ENCODE data around the gene MIPEP.
A peak's percentile ranks its signal among the peaks of the same experiment; 100 is the strongest.
"Not testable (repeated sequence)": the region's sequence is repeated elsewhere in the genome, so short reads cannot be mapped to it uniquely, and the experiment has no call there.

MIPEP gene

DNA sequence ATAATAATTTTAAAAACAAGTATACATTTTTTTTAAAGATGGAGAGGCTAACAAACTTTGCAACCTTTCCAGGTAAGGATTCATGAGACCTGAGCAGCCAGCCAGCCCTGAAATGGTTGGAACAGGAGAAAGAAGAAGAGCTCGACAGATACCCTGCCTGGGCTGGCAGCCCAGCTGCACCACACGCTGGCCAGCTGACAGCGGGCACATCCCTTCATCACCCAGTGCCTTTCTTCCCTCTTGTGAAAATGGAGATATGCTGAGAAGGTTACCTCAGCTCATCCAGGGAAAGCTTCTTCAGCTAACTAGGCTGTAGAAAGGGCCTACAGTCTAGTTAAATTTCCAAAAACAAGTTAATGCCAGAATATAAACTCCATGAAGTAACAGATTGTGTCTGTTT lies 4.8 kb downstream of the MIPEP start:
- not testable (repeated sequence) for DNase-seq

DNA sequence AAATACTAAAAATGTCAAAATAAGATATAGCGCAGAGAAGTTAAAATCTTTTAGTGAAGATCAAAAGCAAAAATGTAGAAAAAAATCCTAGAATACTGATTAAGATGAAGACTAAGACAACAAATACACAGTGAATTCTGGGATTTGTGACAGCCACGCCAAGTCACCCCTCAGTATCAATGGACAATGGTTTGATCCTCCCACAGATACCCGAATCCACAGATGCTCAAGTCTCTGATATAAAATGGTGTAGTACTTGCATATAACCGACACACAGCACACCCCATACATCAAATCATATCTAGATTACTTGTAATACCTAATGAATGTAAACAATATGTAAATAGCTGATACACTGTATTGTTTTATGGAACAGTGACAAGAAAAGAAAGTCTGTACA lies 5.9 kb downstream of the MIPEP start:
- DNase-seq = no peak

DNA sequence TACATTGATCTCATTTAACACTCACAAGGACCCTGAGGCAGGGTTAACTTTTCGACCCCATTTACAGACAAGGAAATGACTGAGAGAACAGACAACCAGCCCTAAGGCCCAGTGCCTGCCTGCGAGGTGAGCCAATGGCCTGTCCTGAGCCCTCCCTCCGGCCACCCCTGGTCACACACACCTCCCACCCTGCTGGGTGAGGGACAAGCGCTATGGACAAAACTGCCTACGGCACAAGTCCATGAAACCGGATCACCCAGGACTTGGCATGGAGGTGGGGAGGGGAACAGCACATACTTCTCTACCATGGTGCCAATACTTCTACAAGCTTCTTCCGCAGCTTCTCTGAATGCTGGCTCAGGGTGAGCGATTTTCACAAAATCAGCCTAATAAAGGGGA lies 7.8 kb downstream of the MIPEP start:
- not testable (repeated sequence) for DNase-seq

DNA sequence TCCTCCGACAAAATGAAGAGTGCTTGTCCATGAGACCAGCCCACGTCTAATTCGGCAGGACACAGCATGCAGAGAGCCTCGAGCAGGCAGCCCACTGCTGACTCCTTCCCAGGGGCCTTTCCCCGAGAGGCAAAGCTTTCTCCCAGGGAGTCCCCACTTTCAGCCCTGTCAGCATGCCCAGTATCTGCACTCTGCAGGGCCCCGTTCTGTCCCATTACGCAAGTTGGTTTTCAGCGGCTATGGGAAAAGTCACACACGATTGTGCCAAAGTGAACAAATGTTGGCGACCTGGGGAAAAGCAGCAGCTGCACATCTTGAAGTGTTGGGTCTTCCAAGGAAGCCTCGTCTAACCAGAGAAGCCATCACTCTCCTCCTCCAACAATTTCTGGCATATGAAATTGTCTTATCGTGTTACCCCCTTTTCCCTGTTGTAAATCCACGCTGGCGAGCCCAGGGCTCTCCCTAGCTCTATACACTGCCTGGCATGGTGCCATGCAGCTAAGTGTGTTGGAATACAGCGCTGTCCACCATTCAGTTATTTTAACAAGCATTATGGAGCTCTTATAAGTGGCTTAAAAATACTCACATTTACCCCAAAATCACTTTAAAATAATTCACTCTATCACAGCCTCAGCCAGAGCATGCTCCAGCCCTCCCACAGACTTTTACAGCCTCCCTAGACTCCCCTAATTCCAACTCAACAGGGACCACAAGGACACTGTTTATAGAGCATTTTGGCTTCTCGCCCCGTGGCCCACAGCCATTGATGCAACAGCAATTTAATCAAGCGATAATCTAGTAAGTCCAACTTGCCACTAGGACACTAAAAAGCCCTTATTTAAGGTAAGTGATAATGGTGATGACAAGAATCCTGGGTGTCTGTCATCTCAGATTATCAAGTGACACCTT lies 8.5 kb downstream of the MIPEP start:
- not testable (repeated sequence) for DNase-seq

DNA sequence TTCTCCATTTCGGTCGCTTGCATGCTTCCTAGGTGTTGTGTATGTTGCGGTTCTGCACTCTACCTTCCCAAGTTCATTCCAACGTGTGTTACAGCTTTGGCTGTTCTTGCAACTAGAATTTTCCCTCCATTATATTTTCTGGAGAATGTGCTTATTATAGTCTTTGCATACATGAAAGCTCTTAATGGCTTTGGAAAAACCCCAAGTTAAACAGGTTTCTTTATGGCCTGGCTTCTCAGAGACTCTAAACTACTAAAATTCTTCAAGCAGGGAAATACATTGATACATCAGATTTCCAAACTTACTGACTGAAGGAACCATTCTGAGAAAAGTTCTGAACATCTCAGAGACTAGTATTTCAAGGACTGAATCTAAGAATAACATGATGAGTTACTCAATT lies 11.9 kb downstream of the MIPEP start:
- no peak for DNase-seq

DNA sequence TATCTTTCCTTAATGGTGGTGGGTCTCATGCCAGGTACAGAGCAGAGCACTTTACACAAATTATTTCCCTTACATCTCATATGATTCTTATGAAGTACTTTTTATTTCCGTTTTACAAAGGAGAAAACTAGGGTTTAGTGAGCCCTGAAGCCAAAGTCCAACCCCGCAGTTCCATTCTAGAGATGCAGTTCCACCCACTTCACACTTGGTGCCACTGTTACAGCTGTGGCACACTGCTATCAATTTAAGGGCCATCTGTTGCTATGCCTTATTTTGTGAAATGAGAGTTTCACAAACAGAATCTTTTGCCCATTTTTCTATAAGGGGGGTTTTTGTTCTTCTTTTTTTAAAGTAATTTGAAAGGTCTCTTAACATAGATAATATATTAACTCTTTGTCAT lies 12.9 kb downstream of the MIPEP start:
- no peak for DNase-seq

DNA sequence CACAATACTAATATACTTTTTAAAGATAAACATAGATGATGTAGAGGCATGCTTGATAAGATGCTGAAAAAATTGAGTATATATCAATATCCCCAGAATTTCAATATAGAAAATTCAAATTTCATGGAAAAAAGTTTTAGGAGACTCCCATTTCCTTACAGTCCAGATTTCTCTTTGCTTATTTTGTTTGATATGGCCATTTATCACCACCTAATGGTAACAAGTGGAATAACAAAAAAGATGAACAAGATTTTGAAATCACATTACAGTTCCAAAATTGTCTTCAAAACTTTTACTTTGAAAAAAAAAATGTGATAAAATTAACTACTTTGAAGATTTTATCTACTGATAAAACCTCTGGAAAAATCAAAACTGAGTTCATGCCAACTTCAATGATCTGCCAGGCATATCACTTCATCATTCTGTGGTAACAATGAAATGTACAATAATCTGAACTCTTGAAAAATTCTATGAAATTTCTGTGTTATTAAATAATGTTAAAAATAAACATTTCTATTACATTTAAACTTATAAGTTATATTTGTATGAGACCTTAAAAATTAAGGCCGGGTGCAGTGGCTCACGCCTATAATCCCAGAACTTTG lies 17.5 kb downstream of the MIPEP start:
- DNase-seq = no peak

DNA sequence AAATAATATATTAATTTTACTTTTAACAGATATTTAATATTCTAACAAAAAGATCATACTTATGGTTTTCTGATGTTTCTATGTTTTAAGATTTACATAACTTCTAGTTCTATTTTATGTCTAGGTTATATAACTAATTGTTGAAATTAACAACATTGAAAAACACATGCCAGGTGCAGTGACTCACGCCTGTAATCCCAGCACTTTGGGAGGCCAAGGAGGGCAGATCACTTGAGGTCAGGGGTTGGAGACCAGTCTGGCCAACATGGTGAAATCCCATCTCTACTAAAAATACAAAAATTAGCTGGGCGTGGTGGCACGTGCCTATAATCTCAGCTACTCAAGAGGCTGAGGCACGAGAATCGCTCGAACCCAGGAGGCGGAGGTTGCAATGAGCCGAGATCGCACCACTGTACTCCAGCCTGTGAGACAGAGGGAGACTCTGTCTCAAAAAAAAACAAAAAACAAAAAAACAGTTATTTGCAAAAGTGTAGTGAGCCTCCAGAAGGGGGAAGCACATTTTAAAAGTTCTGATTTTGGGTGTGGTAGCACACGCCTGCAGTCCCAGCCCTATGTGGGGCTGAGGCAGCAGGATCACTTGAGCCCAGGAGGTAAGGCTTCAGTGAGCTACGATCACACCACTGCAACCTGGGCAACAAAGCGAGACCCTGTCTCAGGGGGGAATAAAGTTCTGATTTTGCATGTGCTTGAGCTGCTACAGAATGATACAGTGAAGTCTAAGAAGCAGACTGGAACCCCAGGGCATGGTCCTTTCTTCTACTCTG lies 18.7 kb downstream of the MIPEP start:
- DNase-seq = no peak

DNA sequence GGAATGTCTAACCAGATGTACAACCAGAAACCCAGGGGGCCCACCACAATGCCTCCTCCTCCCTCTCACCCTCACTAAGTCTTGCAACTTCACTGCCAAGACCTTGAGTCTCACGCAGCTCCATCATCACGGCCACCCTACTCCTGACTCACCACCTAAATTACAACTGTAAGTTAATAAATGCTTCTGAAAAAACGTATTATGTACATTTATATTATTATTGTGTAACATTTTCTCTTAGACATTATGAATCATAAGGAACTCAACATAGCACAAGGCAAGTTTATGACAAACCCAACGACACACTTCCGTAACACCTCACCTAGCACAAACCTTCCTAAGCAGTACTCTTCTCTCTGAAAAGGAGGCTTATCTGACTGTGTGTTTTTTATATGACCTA lies 20.7 kb downstream of the MIPEP start:
- DNase-seq = no peak

DNA sequence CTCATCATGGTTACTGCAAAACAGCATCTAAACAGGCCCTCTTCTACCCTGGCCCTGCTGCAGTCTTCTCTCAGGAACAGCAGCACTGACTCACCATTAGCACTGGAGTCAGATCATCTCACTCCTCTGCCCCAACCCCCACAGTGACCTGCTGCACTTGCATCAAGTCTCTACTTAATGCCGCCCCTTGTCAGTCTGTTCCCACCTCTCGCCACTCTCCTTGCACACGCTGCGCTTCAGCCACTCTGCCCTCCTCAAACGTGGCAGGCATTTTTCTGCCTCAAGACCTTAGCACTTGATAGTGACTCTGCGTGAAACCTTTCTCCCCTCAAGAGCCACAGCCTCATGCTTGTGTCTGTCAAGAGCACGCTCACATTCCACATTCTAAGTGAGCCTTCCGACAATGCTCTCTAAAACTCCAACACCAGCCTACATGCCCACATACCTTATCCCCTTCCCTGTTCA lies 22.1 kb downstream of the MIPEP start:
- DNase-seq = peak; percentile 82

DNA sequence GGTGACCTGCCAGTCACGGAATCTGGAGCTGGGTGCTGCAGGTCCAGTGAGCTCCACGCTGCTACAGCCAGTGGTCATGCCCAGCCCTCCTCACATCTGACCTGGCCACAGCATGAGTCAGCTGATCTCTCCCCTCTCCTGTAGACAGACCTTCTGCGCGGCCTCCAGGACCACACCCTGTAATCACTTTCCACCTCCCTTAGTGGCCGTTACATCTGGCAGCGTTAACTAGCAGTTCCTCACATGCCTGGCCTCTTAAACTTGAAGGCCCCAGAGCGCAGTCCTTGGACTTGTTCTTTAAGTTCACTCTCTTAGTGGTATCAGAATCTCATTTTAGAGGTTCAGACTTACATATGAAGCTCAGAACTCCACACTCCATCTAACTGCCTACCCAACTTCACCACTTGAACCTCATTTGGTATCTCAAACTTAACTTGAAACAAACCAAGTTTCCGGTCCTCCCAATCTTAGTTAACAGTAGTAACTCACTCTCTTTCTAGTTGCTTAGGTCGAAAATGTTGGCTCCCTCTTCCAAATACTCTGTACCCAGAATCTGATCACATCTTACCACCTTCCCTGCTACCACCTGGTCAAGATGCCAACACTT lies 22.7 kb downstream of the MIPEP start:
- peak; percentile 70 for DNase-seq

DNA sequence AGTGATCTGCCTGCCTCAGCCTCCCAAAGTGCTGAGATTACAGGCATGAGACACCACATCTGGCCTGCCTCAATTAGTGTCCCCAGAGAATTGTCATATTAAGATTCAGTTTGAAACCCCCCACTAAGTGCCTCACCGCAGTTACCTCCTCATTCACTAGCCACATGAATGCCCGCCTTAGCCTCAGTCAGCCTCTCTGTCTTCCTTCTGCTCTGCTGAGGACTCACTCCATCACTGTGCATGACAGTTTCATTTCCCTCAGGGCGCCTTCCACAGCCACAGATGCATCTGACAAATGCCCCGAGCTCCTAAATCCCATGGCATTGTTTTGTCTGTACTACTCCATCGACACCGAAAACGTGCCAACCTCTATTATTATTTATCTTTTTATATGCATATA lies 23.3 kb downstream of the MIPEP start:
- DNase-seq = no peak

DNA sequence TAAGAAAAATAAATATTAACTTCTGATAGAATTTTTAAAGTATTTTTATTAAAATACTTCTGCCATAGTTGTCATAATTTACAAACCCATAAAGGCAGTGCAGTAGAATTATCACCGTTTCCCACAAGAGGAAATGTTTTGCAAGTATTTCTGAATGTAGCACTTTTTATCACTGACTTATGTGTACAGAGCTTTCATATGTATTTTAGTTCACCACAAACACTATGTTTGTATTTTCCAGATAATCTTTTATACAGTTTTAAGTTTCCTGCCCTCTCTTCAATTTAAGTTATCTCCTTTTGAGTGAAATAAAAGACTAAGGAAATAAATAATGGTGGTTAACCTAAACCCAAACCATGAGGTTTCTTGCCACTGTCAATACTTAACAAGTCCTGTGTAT lies 24.2 kb downstream of the MIPEP start:
- no peak for DNase-seq

DNA sequence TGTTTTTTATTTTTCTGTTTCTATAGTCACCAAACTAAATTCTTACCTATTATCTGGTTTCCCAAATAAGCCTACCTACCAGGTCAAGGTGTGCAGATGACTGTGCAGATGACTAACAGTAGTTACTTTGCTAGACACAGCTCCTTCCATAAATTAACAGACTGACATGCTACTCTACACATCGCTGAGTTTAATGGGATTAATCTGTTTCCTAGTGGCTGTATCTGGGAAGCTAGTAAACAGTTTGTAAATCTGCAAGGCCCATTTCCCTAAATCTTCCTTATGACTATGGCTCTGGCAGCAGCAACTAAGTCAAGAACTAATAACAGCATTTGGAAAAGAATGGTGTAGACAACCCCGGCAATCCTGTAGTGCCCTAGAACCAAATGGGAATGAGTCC lies 27.9 kb downstream of the MIPEP start:
- no peak for DNase-seq

DNA sequence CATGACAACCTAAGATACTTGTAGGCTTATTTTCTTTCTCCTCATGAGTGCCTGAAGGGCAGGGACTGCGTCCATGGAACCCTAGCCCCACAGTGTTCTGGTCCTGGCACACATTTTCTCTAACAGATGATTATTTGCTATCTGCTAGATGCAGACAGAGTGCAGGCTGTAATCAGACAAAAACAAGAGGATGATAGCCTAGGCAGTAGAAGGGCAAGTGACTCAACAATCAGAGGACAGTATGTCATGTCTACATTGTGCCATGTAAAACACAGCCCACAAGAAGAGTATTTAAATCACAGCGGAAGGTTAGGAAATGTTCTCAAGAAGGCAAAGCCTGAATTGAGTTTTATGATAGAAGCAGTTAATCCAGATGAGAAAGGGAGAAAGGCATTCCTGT lies 29.3 kb downstream of the MIPEP start:
- no peak for DNase-seq

DNA sequence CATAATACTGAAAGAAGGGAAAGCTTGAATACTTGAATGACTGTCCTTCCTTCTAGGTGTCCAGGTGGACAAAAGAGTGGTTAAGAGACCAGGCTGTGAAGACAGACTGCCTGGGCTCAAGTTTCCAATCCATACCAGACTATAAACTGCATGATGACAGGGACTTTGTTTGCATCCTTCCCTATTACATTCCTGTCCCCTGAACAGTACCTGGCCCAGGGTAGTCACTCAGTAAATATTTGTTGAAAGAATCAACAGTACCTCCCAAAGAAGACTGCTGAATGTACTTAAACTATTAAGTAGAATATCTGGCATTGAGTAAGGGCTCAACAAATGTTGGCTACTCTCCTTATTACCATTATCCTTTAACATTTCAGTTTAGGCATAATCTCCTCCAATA lies 29.7 kb downstream of the MIPEP start:
- no peak for DNase-seq

DNA sequence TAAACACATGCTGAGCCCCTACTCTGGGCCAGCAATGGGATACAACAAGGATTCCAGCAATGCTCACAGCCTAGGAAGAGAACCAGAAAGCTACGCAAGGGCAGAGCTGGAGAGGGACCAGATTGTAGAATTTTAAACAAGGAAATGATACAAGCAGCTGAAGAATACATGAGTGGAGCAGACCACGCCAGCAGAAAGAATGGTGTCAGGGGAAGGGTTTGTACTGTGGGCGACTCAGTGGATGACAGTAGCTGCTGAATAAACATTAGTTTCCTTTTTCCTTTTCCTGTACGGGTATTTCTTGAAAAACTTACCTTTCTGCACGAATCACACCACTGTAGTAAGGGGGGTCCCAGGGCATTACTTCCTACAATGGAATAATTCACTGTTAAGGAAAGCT lies 30.7 kb downstream of the MIPEP start:
- no peak for DNase-seq

DNA sequence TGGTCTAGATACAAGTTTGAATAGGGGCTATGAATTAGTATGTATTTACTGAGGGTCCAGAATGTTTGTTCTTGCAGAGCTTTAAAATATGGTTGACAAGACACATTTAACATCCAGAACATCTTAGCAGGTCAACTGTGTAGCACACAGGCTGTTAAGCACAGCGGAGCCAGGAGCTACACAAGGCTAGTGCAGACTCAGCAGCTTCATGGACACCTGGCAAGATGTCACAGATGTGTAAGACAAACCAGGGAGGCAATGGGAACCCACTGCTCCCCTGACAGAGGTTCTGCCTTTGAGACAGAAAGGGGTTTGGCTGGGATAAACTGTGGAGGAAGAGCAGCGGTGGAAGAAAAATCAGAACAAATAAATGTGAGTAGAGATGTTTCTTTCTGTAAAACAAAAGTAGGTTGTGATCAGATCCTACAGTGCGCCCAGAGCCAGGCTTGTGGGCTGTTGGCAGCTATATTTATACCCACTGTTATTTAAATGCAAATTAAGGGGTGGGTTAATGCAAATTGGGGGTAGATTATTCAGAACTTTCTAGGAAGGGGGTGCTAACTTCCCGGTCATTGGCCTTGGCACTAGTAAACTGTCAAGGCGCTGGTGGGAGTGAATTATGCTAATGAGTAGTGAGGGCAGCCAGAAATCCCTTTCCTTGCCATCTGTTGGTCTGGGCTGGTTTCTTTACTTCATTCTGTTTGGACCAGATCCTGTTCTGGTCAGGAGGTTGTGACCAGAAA lies 33.0 kb downstream of the MIPEP start:
- DNase-seq = no peak

DNA sequence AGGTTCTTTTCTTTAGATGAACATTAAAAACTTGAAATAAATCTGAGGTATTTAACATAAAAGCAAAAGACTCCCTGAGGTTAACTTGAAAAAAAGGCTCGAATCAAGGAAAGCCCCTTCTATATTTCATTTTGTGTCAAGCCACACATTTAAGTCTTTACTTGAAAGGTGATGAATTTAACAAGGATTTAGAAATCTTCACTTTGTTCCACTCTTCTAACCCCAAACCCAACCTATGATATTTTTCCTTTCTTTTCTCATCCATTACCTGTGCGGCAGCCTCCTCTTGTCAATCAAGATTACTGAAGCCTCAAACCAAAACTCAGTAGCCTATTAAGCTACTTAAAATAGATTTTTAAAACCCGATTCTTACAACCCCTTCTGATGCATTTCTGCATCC lies 33.8 kb downstream of the MIPEP start:
- DNase-seq = no peak

DNA sequence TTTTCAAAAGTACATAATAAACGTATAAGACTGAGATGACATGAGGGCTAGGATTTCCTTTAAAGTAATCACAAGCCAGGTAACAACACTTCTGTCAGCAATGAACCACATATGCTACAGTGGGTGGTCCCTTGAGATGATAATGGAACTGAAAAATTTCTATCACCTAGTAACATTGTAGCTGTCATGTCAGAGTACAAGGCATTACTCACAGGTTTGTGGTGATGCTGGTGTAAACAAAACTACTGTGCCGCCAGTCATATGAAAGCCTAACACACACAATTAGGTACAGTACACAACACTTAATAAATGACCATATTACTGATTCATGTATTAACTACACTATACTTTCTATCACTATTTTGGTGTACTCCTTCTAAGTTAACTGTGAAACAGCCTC lies 36.8 kb downstream of the MIPEP start:
- no peak for DNase-seq

DNA sequence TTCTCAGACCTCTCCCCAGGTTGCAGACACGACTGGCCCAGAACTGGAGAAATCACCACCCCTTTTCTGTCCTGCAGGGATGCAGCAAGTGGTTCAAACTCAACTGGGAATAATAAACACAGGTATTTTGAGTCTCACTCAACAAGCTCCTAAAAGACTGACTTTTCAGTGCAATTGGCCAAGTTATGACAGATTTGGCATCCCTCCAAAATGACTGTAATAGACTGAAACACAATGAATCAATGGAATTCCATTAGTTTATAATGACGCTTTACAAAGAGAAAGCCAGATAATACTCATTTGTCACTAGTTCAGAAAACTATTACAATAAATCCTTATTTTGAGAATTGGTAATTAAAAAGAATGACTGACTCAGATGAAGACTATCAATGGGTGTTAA lies 38.1 kb downstream of the MIPEP start:
- DNase-seq = no peak

DNA sequence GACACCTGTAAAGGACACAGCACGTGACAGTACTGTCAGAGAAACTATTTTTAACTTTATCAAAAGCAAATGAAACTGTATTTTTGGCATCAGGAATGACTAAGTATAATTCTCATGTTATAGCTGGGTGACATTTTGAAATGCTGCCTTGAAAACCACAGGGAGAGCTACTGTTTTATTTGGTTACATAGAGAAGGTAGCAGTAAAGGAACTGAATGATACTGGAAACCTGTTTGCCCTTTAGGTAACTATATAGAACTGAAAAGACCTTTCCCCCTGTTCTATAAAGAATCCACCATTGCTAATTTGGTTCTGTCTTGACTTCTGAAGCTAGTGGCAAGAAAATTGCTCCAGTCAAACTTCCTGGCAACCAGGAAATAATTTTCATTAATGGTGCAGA lies 39.1 kb downstream of the MIPEP start:
- DNase-seq = no peak

DNA sequence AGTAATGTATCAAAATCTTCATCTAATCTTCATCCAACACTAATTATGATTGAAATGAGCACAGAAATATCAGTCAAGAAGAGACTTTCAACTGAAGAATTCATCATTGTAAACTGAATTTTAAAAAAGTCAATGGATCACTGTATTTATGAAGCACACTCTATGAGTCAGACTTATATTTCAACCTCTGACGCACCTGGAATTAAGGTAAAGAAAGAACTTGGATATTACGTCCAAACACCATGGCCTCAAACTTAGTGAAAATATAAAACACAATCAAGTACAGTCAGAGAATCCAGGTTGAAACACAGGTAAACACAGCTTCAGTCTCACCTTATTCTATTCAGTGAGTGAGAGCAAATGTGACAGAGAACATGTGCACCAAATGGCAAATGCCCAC lies 39.5 kb downstream of the MIPEP start:
- DNase-seq = no peak

Data from islet precursor cell (in vitro differentiated cells).